Lower leg skin (tissue), 4 donors: ENCODE results near the gene CRYBA4. TPM values are rescaled to one million over a fixed set of nuclear protein-coding genes. Genes with fewer than 3 reads are reported as not detected.

Source experiments
- DNase-seq, 2 donors: peaks; one replicate each; pipeline ENCODE4 v3.0.0-alpha.2; 2019; ENCODE audit warnings: low spot score in 2 of 2
- H3K4me3 ChIP-seq: fragments of 200-600 bp; sonication (generic); 2 replicates; pipeline ENCODE4 v1.5.1; 2017; ENCODE audit warnings: mild to moderate bottlenecking, low read depth; ENCODE audit not compliant: poor library complexity, severe bottlenecking
- POLR2A ChIP-seq, 2 donors: fragments of 450-650 bp; IDR thresholded peaks; one replicate each; pipeline ENCODE4 v1.6.1; 2016 to 2017; ENCODE audit warnings: antibody characterized with exemption in 2 of 2, mild to moderate bottlenecking in 1 of 2, moderate library complexity in 1 of 2
- WGBS, 2 donors: methylation state at CpG; one replicate each; pipeline ENCODE4 v1.1.5; 2018; 5-methylcytosine and 5-hydroxymethylcytosine counted together
- intact Hi-C: fragments of 100-400 bp; cut with DNase I; formaldehyde crosslinking; loops from one replicate; pipeline ENCODE4 v1.15.0; 2023; ENCODE audit warnings: low total_unique reads
- total RNA-seq, 4 donors: library from RNA; depleted of rRNA; stranded (reverse); fragments of >200 nt; gene quantifications; one replicate each; pipeline ENCODE4 v1.1.0, GENCODE V29; 2016
- TF ChIP-seq, protein P1 (sequence below), 3 donors: fragments of 450-650 bp; IDR thresholded peaks; one replicate each; pipeline ENCODE4 v1.5.1; 2016; ENCODE audit warnings: antibody characterized with exemption in 3 of 3, mild to moderate bottlenecking in 3 of 3, moderate library complexity in 2 of 3

Gene CRYBA4
- total RNA-seq, 4 donors from 2014 or later, result not detected

DNA sequence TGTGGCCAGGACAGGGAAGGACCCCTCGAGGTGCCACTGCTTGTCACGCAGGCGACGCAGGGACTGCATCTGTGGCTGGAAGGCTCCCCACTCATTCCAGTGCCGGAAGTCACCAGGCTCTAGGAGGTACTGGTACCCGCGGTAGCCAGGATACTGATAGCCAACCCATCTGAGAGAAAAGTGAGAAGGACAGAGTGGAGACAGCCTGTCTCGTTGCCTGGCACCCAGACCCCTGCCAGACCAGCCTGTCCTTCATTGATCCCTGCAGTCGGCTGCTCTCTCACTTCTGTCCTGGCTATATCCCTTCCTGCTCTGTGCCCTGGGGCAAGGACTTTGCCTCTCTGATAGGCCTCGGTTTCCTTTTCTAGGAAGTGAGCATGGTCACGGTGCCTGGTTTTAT lies 22.3 kb upstream of the CRYBA4 start:
- no peak for TF ChIP-seq POLR2A (IDR thresholded peaks at IDR 0.05)
- TF ChIP-seq, protein P1, sequence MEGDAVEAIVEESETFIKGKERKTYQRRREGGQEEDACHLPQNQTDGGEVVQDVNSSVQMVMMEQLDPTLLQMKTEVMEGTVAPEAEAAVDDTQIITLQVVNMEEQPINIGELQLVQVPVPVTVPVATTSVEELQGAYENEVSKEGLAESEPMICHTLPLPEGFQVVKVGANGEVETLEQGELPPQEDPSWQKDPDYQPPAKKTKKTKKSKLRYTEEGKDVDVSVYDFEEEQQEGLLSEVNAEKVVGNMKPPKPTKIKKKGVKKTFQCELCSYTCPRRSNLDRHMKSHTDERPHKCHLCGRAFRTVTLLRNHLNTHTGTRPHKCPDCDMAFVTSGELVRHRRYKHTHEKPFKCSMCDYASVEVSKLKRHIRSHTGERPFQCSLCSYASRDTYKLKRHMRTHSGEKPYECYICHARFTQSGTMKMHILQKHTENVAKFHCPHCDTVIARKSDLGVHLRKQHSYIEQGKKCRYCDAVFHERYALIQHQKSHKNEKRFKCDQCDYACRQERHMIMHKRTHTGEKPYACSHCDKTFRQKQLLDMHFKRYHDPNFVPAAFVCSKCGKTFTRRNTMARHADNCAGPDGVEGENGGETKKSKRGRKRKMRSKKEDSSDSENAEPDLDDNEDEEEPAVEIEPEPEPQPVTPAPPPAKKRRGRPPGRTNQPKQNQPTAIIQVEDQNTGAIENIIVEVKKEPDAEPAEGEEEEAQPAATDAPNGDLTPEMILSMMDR (IDR thresholded peaks at IDR 0.05), result no peak
- 82 to 83% methylated on average over 11 of the region's 11 CpGs for WGBS, 2 donors
- intact Hi-C loops, result no loop called here
- no peak overlapping the region for H3K4me3 ChIP-seq
- DNase-seq, result no peak

DNA sequence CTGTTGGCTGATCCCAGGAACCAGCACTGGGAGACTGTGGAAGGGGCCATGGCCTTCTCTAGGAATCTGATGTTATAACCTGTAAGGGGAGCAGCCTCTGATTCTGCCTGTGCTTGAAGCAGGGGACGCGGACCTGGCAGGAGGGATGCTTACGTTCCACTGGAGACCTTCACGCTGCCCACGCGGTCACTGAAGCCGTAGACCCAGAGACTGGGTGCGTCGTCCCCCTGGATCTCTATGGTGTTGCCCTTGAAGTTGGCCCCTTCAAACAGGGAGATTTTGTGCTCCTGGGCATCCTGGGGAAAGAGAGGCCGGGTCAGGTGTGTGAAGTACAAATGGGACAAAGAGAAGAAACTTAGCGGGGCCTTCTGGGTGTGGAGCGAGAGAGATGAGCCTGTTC lies 20.0 kb upstream of the CRYBA4 start:
- 89% methylated on average over 12 of the region's 12 CpGs for WGBS, 2 donors
- intact Hi-C loops, result no loop called here
- H3K4me3 ChIP-seq, result no peak overlapping the region
- no peak for TF ChIP-seq POLR2A (IDR thresholded peaks at IDR 0.05)
- TF ChIP-seq, protein P1 (IDR thresholded peaks at IDR 0.05), result no peak
- no peak for DNase-seq

DNA sequence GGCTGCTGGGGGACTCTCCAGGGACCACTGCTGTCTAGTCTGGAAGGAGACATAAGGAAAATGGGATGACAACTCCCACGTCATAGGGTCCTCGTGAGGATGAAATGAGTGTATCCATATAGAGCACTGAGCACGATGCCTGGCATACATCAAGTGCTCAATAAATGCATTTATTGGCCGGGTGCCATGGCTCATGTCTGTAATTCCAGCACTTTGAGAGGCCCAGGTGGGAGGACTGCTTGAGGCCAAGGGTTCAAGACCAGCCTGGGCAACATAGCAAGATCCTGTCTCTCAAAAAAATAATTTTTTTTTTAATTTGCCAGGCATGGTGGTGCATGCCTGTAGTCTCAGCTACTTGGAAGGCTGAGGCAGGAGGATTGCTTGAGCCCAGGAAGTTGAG lies 19.6 kb upstream of the CRYBA4 start:
- DNase-seq, result no peak
- 77 to 87% methylated on average over 4 of the region's 4 CpGs for WGBS, 2 donors
- no peak overlapping the region for H3K4me3 ChIP-seq
- no peak for TF ChIP-seq POLR2A (IDR thresholded peaks at IDR 0.05)
- TF ChIP-seq, protein P1 (IDR thresholded peaks at IDR 0.05), result no peak
- intact Hi-C loops, result no loop called here

DNA sequence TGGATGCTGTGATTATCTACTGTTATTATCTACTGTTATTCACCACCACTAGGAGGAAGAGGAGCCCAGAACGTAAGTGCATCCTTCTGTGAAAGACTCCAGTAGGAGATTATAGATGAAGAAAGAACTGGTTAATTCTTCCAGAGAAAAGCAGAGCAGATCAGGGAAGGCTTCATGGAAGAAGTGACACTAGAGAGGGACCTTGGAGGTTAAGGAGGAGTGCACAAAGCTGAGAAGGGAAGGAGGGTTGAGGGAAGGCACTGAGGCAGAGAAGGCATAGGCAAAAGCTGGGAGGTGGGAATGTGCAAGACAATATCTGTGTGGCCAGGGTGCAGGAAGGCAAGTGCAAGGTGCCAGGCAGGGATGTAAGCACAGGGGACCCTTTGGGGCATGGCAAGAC lies 17.4 kb upstream of the CRYBA4 start:
- no peak for DNase-seq
- no peak overlapping the region for H3K4me3 ChIP-seq
- intact Hi-C loops, result no loop called here
- TF ChIP-seq, protein P1 (IDR thresholded peaks at IDR 0.05), result no peak
- TF ChIP-seq POLR2A (IDR thresholded peaks at IDR 0.05), result no peak
- 78 to 88% methylated on average over 1 of the region's 1 CpG for WGBS, 2 donors

DNA sequence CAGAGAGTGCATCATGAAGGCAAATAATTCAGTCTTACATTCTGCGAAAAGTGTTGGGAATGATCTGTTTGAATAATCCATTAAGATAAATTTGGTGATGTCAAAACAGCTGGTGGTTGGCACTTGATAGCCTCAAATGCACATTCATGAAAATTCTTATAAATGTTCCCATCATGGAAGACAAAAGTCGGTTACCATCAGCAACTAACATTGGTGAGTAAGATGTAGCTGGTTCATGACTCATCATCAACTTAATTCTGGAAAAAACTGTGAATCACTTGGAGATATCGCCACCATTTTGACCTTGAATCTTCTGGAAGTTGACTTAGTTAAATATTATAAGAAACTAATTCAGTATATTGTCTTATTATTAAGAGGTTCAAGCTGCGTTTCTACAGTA lies 15.2 kb upstream of the CRYBA4 start:
- no peak overlapping the region for H3K4me3 ChIP-seq
- intact Hi-C loops, result no loop called here
- no peak for DNase-seq
- TF ChIP-seq, protein P1 (IDR thresholded peaks at IDR 0.05), result no peak
- no peak for TF ChIP-seq POLR2A (IDR thresholded peaks at IDR 0.05)
- 85 to 92% methylated on average over 4 of the region's 4 CpGs for whole genome bisulfite sequencing, 2 donors

DNA sequence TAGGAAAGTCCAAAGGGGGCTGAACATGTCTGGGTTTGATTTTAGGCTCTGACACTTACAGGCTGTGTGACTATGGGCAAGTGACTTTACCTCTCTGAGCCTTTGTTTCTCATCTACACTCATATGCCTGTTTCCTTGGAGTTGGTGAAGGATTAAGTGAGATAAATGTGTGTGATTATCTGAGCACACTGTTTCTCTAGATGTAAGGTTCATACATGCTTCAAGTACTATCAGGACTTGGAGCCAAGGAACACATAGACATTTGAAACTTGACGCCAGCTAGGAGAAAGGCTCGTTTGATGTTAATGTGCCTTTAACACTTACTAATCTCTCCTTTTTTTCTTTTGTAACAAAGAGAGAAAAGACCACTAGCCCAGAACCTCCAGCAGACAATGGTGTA lies 13.6 kb upstream of the CRYBA4 start:
- 36 to 39% methylated on average over 2 of the region's 2 CpGs for WGBS, 2 donors
- no peak overlapping the region for H3K4me3 ChIP-seq
- intact Hi-C loops, result no loop called here
- no peak for DNase-seq
- TF ChIP-seq, protein P1 (IDR thresholded peaks at IDR 0.05), result no peak
- TF ChIP-seq POLR2A (IDR thresholded peaks at IDR 0.05), result no peak
